Cardiac muscle cell (in vitro differentiated cells and primary cell): ENCODE results near the gene CUEDC2. TPM values are rescaled to one million over a fixed set of nuclear protein-coding genes. Genes with fewer than 3 reads are reported as not detected.

ENCODE experiments used
- DNase-seq, 2 donors: peaks; one replicate each; pipeline versions ENCODE4 v3.0.0 to v3.0.0-alpha.2; 2010 to 2017; ENCODE audit warnings: low read depth in 1 of 2, low spot score in 1 of 2
- H3K27ac ChIP-seq: fragments of 200-600 bp; sonication (generic); 2 replicates; pipeline ENCODE4 v1.5.1; 2016
- H3K27me3 ChIP-seq: fragments of 200-600 bp; sonication (generic); 2 replicates; pipeline ENCODE4 v1.6.0; 2016; ENCODE audit warnings: control low read depth
- H3K36me3 ChIP-seq: fragments of 200-600 bp; sonication (generic); 2 replicates; pipeline ENCODE4 v1.5.1; 2016; ENCODE audit warnings: control low read depth
- H3K4me1 ChIP-seq: fragments of 200-600 bp; sonication (generic); 2 replicates; pipeline ENCODE4 v1.8.1; 2017; ENCODE audit warnings: low read depth, mild to moderate bottlenecking, mixed run types
- H3K4me3 ChIP-seq: fragments of 200-600 bp; sonication (generic); 2 replicates; pipeline ENCODE4 v1.5.1; 2016; ENCODE audit warnings: mild to moderate bottlenecking
- H3K9me3 ChIP-seq: fragments of 200-600 bp; sonication (generic); 2 replicates; pipeline ENCODE4 v1.5.1; 2017; ENCODE audit warnings: low read depth, mild to moderate bottlenecking, control low read depth
- polyA plus RNA-seq: library from polyadenylated mRNA; unstranded; fragments of >200 nt; fragmentation: Nextera tagmentation; extraction: Ambion mirVana; gene quantifications from 2 replicates; pipeline ENCODE4 v1.2.1, GENCODE V29; 2016
- total RNA-seq: library from RNA; depleted of rRNA; stranded (reverse); fragments of >200 nt; gene quantifications from 2 replicates; pipeline ENCODE4 v1.2.3, GENCODE V29; 2016
- TF ChIP-seq, protein P1 (sequence below): IDR thresholded peaks from 2 replicates; pipeline ENCODE4 v1.5.1; 2012; ENCODE audit warnings: low read depth, mild to moderate bottlenecking, low read length

The CUEDC2 gene
- total and polyA plus RNA-seq, 2 experiments from 2014 or later, result 134 to 190 TPM

DNA sequence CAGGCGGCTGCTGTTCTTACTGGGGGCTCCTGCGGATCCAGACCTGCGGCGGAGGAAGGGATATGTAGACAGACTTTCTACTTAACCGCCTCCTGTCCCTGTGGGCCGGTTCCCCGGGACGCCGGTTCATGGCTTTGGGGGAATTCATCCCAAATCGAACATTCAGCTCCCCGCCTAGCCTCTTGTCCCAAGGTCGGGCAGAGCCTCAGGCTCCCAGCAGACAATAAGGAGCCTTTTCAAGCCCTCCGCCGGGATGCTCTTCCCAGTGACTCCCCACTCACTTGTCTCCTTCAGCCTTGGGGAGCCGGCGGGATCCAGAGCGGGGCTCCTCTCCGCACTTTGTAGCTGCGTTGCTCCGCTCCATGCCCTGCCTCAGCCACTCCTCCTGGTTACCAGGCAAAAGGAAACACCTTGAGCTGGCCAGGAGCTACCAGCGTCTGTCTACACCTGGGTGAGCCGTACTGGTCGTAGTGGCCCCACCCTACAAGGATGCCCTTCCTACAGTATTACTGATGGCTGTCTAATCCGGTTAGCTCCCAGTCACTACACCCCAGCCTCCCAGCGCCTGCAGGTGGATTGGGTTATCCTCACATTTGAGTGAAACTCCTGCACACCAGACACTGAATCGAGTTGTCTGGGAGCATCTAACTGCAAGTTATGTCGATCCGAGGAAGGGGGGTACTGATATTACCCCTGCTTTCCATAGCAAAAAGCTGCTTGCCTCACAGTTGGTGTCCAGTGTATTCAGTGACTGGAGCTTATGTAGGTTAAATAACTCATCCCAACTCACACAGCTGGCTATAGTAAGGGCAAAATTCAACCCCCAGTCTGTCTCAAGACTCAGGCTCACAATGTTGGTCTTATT is 19.0 kb upstream of the CUEDC2 start, which contains the start of gene C10orf95:
TSS of gene C10orf95 (minus strand) at position 439 of the 865 bp plus-strand sequence. CDS start 450 bp downstream, outside the sequence.
- Histone ChIP-seq H3K27me3 (no peaks in the 10 kb centered on the region), H3K4me3 (peak within 1 kb of the TSS; percentile 89), H3K9me3 (no peaks in the 10 kb centered on the region), H3K36me3 (no peaks in the 10 kb centered on the region), H3K4me1 (peaks cover 4% of the 10 kb centered on the region), H3K27ac (peak within 1 kb of the TSS; percentile 67)
- TF ChIP-seq, protein P1, sequence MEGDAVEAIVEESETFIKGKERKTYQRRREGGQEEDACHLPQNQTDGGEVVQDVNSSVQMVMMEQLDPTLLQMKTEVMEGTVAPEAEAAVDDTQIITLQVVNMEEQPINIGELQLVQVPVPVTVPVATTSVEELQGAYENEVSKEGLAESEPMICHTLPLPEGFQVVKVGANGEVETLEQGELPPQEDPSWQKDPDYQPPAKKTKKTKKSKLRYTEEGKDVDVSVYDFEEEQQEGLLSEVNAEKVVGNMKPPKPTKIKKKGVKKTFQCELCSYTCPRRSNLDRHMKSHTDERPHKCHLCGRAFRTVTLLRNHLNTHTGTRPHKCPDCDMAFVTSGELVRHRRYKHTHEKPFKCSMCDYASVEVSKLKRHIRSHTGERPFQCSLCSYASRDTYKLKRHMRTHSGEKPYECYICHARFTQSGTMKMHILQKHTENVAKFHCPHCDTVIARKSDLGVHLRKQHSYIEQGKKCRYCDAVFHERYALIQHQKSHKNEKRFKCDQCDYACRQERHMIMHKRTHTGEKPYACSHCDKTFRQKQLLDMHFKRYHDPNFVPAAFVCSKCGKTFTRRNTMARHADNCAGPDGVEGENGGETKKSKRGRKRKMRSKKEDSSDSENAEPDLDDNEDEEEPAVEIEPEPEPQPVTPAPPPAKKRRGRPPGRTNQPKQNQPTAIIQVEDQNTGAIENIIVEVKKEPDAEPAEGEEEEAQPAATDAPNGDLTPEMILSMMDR, result no peak
- no peak for DNase-seq

DNA sequence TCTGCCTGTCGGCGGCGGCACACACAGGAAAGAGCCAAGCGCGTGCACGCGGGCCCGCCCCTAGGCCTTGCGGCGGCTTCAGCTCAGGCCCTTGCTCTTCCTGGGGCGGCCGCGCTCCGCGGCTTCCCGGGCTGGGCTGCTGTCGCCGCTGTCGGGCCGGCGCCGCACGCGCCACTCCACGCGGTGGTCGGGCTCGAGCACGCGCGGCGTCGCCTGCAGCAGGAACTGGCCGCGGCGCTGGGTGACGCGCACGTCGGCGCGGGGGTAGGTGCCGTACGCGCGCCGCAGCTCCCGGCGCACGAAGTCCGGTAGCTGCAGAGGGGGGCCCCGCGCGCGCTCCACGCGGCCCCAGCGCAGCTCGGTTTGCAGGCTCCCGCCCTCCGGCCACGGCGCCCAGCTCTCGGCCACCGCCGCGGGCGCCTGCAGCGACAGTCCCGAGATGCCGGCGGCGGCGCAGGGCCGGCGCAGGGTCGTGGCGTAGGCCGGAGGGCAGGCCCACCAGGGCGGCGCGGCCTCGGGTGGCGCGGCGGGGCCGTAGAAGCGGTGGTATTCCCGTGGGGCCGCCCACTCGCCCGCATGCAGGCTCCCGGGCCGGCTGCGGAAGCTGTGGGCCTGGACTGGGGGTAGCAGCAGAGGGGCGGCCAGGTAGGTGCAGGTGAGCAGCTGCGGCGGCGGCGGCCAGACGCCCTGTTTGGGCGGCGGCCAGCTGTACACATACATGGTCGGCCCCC is 18.2 kb upstream of the CUEDC2 start:
- H3K4me3 ChIP-seq, result peak overlapping the region; percentile 89
- H3K27me3 ChIP-seq, result no peaks in the 10 kb centered on the region
- TF ChIP-seq, protein P1, result no peak
- DNase-seq, result peak; percentile 84 to 85
- peaks cover 4% of the 10 kb centered on the region for H3K4me1 ChIP-seq
- no peaks in the 10 kb centered on the region for H3K36me3 ChIP-seq
- peak overlapping the region; percentile 67 for H3K27ac ChIP-seq
- no peaks in the 10 kb centered on the region for H3K9me3 ChIP-seq

DNA sequence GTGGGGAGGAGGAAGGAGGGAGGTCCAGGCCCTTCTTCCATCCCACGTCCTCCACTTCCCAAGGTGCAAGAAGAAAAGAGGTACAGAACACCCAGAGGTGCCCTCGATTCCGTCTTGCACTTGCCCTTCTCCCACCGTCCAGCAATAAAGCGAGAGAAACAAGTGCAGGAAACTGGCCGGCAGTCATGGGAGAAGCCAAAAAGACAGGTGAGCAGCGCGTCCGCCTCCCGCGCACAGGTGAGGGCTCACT is 17.7 kb upstream of the CUEDC2 start:
- H3K9me3 ChIP-seq, result no peaks in the 10 kb centered on the region
- no peaks in the 10 kb centered on the region for H3K27me3 ChIP-seq
- H3K4me1 ChIP-seq, result peaks cover 4% of the 10 kb centered on the region
- DNase-seq, result peak in 1 of 2 donors; percentile 20
- no peaks in the 10 kb centered on the region for H3K36me3 ChIP-seq
- TF ChIP-seq, protein P1, result no peak
- peak overlapping the region; percentile 89 for H3K4me3 ChIP-seq
- peak overlapping the region; percentile 67 for H3K27ac ChIP-seq

DNA sequence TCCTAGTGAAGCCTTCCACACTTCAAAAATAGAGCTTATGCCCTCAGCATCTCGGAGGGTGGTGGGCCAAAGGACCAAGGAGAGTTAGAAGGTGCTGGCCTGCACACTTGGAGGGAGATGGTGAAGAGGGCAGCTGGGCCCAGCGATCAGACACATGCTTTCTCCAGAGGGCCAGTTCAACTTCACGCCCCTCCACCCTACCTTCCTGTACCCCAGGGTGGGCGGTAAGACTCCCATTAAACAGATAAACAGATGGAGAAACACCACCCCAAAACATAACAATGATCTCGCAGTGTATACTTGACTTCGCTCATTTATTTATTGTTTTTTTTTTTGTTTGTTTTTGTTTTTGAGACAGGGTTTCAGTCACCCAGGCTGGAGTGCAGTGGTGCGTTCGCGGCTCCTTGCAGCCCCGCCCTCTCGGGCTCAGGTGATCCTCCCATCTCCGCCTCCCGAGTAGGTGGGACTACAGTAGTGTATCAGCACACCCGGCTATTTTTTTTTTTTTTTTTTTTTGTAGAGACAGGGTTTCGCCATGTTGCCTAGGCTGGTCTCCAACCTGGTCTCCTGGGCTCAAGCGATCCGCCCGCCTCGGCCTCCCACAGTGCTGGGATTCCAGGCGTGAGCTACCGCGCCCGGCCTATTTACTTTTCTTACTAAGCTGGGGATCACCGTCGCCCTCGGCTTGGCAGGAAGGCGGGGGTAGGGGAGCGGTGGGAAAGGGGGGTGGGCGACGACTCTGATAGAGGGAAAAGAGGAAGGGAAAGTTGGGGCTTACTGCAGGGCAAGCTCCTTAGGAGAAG is 17.1 kb upstream of the CUEDC2 start:
- TF ChIP-seq, protein P1, result no peak
- DNase-seq, result peak; percentile 67 to 77
- Histone ChIP-seq H3K27ac (peak overlapping the region; percentile 67), H3K27me3 (no peaks in the 10 kb centered on the region), H3K9me3 (no peaks in the 10 kb centered on the region), H3K4me1 (peaks cover 4% of the 10 kb centered on the region), H3K36me3 (no peaks in the 10 kb centered on the region), H3K4me3 (peak overlapping the region; percentile 89)

DNA sequence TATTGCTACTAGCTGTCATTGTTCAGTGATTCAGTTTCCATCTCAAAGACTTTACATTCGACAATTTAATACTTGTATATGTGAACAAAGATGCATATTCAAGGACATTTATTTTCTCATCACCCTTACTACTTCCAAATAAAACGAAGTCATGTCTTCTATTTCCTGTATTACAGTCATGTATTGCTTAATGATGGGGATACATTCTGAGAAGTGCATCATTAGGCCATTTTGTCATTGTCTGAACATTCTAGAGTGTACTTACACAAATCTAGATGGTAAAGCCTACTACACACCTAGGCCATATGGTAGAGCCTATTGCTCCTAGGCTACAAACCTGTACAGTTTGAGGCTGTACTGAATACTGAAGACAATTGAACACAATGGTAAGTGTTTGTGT is 12.5 kb upstream of the CUEDC2 start:
- H3K4me1 ChIP-seq, result peaks cover 4% of the 10 kb centered on the region
- no peak for DNase-seq
- no peak overlapping the region for H3K4me3 ChIP-seq
- no peaks in the 10 kb centered on the region for H3K9me3 ChIP-seq
- no peaks in the 10 kb centered on the region for H3K27me3 ChIP-seq
- TF ChIP-seq, protein P1, result no peak
- no peak overlapping the region for H3K27ac ChIP-seq
- no peaks in the 10 kb centered on the region for H3K36me3 ChIP-seq
